RWPE2 (cell line): ENCODE data around the gene HLA-A.

ENCODE experiments used
- ATAC-seq: fragments of 200-7000 bp; cut with Tn5 transposase; 3 replicates; pipeline ENCODE4 v1.9.1; 2021; ENCODE audit warnings: low read depth
- DNase-seq: peaks from one replicate; pipeline ENCODE4 v3.0.0-alpha.2; 2020; ENCODE audit warnings: low spot score
- H3K27ac ChIP-seq: fragments of 450-650 bp; 2 replicates; pipeline ENCODE4 v1.5.1; 2017; ENCODE audit warnings: mild to moderate bottlenecking; ENCODE audit not compliant: poor library complexity, severe bottlenecking
- H3K27me3 ChIP-seq: fragments of 250-450 bp; sonication (Bioruptor Pico); 2 replicates; pipeline ENCODE4 v1.5.1; 2021; ENCODE audit warnings: mild to moderate bottlenecking, moderate library complexity; ENCODE audit not compliant: insufficient read depth, poor library complexity, severe bottlenecking
- H3K36me3 ChIP-seq: fragments of 250-450 bp; sonication (Bioruptor Pico); 2 replicates; pipeline ENCODE4 v1.5.1; 2020; ENCODE audit warnings: low read depth, mild to moderate bottlenecking, moderate library complexity
- H3K4me1 ChIP-seq: fragments of 250-450 bp; sonication (Bioruptor Pico); 2 replicates; pipeline ENCODE4 v1.5.1; 2021; ENCODE audit warnings: mild to moderate bottlenecking, moderate library complexity; ENCODE audit not compliant: insufficient read depth, poor library complexity, severe bottlenecking
- H3K4me3 ChIP-seq: fragments of 250-450 bp; sonication (Bioruptor Pico); 2 replicates; pipeline ENCODE4 v1.5.1; 2021; ENCODE audit warnings: mild to moderate bottlenecking, moderate library complexity; ENCODE audit not compliant: severe bottlenecking
- H3K9me3 ChIP-seq: fragments of 250-450 bp; sonication (Bioruptor Pico); 2 replicates; pipeline ENCODE4 v1.5.1; 2021; ENCODE audit warnings: mild to moderate bottlenecking, moderate library complexity; ENCODE audit not compliant: severe bottlenecking
- TF ChIP-seq, protein P1 (sequence below): fragments of 450-650 bp; IDR thresholded peaks from one replicate; pipeline ENCODE4 v1.5.1; 2017; ENCODE audit warnings: mild to moderate bottlenecking, moderate library complexity; ENCODE audit not compliant: poor library complexity, severe bottlenecking

HLA-A gene

GRCh38 chr6:29916741-29917140 is 25.6 kb upstream of the HLA-A start:
- H3K27me3 ChIP-seq = no peaks in the 10 kb centered on the region

DNA sequence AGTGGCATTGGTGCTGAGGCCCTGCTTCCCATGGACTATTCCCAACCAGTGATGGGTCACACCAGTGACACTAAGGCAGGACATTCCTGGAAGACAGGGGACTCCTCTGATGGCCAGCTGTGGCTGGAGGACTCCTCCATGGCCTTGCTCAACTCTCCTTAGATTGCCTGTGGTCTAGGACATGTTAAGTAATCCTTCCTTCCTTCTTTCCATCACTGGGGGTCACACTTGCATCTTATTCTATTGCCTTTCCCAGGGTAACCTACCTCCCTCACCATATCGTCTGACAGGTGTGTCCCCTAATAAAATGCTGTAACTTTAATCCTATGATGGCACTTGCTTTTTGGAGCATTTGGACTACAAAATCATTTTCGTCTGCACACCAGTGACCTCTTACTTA is 24.5 kb upstream of the HLA-A start:
- Histone ChIP-seq H3K36me3 (no peaks in the 10 kb centered on the region), H3K27ac (no peak overlapping the region), H3K27me3 (no peaks in the 10 kb centered on the region), H3K4me3 (no peak overlapping the region), H3K9me3 (no peaks in the 10 kb centered on the region), H3K4me1 (no peaks in the 10 kb centered on the region)
- DNase-seq = no peak
- ATAC-seq = no peak
- TF ChIP-seq, protein P1, sequence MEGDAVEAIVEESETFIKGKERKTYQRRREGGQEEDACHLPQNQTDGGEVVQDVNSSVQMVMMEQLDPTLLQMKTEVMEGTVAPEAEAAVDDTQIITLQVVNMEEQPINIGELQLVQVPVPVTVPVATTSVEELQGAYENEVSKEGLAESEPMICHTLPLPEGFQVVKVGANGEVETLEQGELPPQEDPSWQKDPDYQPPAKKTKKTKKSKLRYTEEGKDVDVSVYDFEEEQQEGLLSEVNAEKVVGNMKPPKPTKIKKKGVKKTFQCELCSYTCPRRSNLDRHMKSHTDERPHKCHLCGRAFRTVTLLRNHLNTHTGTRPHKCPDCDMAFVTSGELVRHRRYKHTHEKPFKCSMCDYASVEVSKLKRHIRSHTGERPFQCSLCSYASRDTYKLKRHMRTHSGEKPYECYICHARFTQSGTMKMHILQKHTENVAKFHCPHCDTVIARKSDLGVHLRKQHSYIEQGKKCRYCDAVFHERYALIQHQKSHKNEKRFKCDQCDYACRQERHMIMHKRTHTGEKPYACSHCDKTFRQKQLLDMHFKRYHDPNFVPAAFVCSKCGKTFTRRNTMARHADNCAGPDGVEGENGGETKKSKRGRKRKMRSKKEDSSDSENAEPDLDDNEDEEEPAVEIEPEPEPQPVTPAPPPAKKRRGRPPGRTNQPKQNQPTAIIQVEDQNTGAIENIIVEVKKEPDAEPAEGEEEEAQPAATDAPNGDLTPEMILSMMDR = no peak

More at GRCh38 chr6:29916741-29917140, 25.6 kb upstream of the HLA-A start:
- Histone ChIP-seq H3K36me3 (no peaks in the 10 kb centered on the region), H3K9me3 (no peaks in the 10 kb centered on the region), H3K4me1 (no peaks in the 10 kb centered on the region), H3K4me3 (no peak overlapping the region), H3K27ac (no peak overlapping the region)
- DNase-seq = no peak
- ATAC-seq = no peak
- TF ChIP-seq, protein P1 = no peak

DNA sequence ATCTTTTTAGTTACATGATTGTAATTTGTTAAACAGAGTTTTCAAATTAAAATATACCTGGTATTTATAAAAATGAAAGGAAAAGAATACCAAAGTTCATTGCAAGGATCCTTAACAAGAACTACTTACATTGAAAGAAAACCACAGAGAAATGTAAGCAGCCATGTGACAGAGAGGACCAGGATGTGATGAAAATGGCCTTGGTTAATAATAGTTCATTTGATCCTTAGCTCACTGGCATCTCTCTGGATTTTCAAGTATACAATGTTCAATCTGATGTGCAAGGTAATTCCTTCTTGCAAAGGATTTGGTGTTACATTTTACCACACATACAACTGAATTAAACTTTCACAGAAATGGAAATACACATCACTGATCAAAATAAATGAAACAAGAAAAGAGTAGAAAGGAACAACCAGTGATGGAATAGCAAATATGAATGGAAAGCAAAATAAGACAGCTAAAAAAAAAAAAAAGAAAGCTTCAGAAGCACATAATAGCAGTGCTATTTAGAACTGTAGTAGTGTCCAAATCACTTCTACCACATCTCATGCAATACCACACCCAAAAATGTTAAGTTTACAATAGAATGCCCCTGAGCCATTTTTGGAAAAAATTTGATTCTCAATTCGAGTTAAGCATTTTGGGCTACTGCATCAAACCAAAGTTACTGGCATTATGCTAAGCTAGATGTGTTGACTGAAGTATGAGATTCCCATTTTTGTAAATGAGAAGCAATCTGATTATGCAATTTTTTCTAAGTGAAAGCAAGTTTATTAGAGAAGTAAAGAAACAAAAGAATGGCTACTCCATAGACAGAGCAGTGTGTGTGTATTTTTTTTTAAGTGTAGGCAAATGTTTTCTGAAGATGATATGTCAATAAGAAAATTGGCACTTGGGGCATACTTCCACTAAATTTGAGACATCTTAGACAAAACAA is 22.6 kb upstream of the HLA-A start:
- no peaks in the 10 kb centered on the region for H3K27me3 ChIP-seq
- no peak overlapping the region for H3K27ac ChIP-seq
- no peak for ATAC-seq
- H3K36me3 ChIP-seq = no peaks in the 10 kb centered on the region
- DNase-seq = no peak
- TF ChIP-seq, protein P1 = no peak
- no peak overlapping the region for H3K4me3 ChIP-seq
- H3K9me3 ChIP-seq = no peaks in the 10 kb centered on the region
- peaks cover 6% of the 10 kb centered on the region for H3K4me1 ChIP-seq

DNA sequence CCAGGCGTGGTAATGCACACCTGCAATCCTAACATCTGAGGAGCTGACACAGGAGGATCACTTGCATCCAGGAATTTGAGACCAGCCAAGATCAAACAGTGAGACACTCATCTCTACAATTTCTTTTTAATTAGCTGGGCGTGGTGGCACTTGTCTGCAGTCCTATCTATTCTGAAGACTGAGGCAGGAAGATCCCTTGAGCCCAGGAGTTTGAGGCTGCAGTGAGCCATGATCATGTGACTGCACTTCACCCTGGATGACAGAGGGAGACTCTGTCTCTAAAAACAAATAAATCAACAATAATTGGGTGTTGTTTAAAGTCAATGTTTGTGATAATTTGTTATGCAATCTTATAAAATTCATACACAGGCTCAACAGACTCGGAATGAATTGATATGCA is 18.0 kb upstream of the HLA-A start:
- Histone ChIP-seq H3K27me3 (no peaks in the 10 kb centered on the region), H3K4me3 (no peak overlapping the region), H3K27ac (peak overlapping the region; percentile 55), H3K9me3 (no peaks in the 10 kb centered on the region), H3K36me3 (no peaks in the 10 kb centered on the region), H3K4me1 (peaks cover 14% of the 10 kb centered on the region)
- TF ChIP-seq, protein P1 = no peak
- no peak for ATAC-seq
- no peak for DNase-seq

DNA sequence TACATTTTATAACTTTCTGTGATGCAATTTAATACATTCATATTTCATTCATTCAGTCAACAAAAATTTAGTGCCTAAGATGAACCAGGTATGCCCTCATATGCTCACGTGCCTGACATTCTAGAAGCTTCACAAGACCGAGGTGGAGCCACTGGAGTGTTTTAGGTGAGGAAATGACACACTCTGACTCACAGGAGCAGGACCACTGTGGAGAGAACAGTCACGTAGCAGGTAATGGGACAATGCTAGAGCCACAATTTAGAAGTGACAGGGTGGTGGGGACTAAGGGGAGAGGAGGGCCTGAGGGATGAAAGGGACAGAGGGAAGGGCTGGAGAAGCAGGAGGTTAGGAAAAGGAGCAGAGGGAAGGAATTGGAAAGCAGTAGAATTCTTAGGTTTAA is 17.6 kb upstream of the HLA-A start:
- Histone ChIP-seq H3K9me3 (no peaks in the 10 kb centered on the region), H3K4me3 (no peak overlapping the region), H3K27me3 (no peaks in the 10 kb centered on the region), H3K4me1 (peaks cover 14% of the 10 kb centered on the region), H3K27ac (peak overlapping the region; percentile 55), H3K36me3 (no peaks in the 10 kb centered on the region)
- TF ChIP-seq, protein P1 = no peak
- peak; percentile 72 for ATAC-seq
- no peak for DNase-seq
